ENCODE data around the gene SREBF2. TPM values are rescaled to one million over a fixed set of nuclear protein-coding genes. Genes with fewer than 3 reads are reported as not detected.

Gene SREBF2
- total and polyA plus RNA-seq, 2 donors (not counting 3 experiments of a cell fraction or from before 2014, with no cell fraction given): 101 to 136 TPM

DNA sequence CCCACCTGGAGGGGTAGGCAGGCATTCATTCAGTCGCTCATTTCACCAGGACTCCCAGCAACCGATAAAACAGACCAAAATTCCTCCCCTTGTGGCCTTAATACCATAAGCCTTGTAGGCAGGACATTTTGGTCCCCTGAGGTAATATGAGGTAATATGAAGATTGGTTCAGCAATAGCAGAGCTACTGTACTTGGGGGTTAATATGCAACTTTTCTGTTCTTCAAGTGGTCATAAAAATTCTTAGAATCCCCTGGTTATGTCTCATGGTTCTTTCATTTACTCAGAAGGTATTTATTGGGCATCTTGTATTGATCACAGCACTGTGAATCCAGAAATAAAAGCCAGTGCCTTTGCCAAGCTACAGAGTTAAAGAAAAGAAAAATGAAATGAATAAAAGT, 52.2 kb downstream of the SREBF2 start:
- no peak overlapping the region for H2AFZ ChIP-seq (ENCODE audit: low read depth, low read length)
- intact Hi-C loops (cut with micrococcal nuclease) (no loop called here), dilution Hi-C loops (cut with MboI; ENCODE audit: extremely low pct_ligation_motif_present, low sequenced_read_pairs) (no loop called here)
- no peak for DNase-seq (ENCODE audit: low read depth, low spot score)
- no TSS peak for BruUV-seq (replicated peaks)
- no peaks in the 10 kb centered on the region for H3K79me2 ChIP-seq (ENCODE audit: control insufficient read depth, insufficient read depth, low read length)
- POLR2A ChIA-PET: no interaction called here
- H3K9me1 ChIP-seq (replicated peaks; ENCODE audit: control insufficient read depth, extremely low read depth, insufficient read depth, low read length): no peaks in the 10 kb centered on the region
- no peak overlapping the region for H3K4me2 ChIP-seq (ENCODE audit: insufficient read depth, low read length)
- CTCF ChIA-PET: interaction anchor here (0.9 to 1.4 kb wide), 5 partner anchors 15 to 138 kb away, joined by 3 to 5 read pairs (median 4); no protein-coding TSS in a partner anchor
- H3K9me3 ChIP-seq (replicated peaks; ENCODE audit: control insufficient read depth, insufficient read depth, low read length): no peaks in the 10 kb centered on the region
- H3K4me1 ChIP-seq (ENCODE audit: control insufficient read depth, extremely low read depth, insufficient read depth, low read length): no peaks in the 10 kb centered on the region
- no peak overlapping the region for H3K9ac ChIP-seq (replicated peaks; ENCODE audit: extremely low read depth, insufficient read depth, low read length)
- H3K36me3 ChIP-seq (ENCODE audit: control insufficient read depth in 2 of 2, extremely low read depth in 1 of 2, insufficient read depth in 2 of 2, low read length in 2 of 2): peaks cover 45 to 59% of the 10 kb centered on the region in 2 experiments
- TF ChIP-seq GATA2 (IDR thresholded peaks at IDR 0.05; ENCODE audit: insufficient read depth, insufficient read length, low read depth, low read length): no peak
- no peak for TF ChIP-seq POLR2AphosphoS5 (IDR thresholded peaks at IDR 0.05; ENCODE audit: insufficient read depth, low read depth, low read length)
- no peak overlapping the region for H3K4me3 ChIP-seq (replicated peaks in 1 of 3; ENCODE audit: insufficient read depth in 1 of 3, low read depth in 1 of 3, low read length in 3 of 3)
- no peak for FAIRE-seq
- H3K27me3 ChIP-seq (ENCODE audit: control insufficient read depth in 2 of 2, insufficient read depth in 2 of 2, low read length in 2 of 2): no peaks in the 10 kb centered on the region
- no peak overlapping the region for H3K27ac ChIP-seq (ENCODE audit: insufficient read depth, low read depth, low read length)
- H4K20me1 ChIP-seq (replicated peaks; ENCODE audit: control insufficient read depth, extremely low read depth, insufficient read depth, low read length): no peaks in the 10 kb centered on the region

DNA sequence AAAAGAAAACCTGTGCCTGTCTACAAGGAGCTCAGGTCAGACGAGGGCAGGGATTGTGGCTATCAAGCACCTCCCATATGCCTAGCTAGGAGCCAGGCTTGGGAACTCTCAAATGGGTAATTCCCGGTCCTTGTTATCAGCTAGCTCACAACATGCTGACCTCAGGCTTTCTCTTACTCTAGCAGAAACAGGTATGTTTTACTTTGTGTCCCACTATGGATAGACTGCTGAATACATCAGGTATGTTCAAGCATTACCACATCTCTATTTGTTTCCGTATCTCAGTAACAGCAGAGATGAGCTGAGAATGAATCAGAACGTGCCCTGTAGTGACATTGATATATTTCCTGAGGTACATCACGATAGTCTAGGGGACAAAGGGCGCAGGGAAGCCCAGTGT, 52.6 kb downstream of the SREBF2 start:
- no TSS peak for BruUV-seq (replicated peaks)
- H3K27ac ChIP-seq (ENCODE audit: insufficient read depth, low read depth, low read length): no peak overlapping the region
- no peaks in the 10 kb centered on the region for H3K79me2 ChIP-seq (ENCODE audit: control insufficient read depth, insufficient read depth, low read length)
- no peaks in the 10 kb centered on the region for H3K4me1 ChIP-seq (ENCODE audit: control insufficient read depth, extremely low read depth, insufficient read depth, low read length)
- no peaks in the 10 kb centered on the region for H4K20me1 ChIP-seq (replicated peaks; ENCODE audit: control insufficient read depth, extremely low read depth, insufficient read depth, low read length)
- no peak for FAIRE-seq
- no peak for DNase-seq (ENCODE audit: low read depth, low spot score)
- H3K4me3 ChIP-seq (replicated peaks in 1 of 3; ENCODE audit: insufficient read depth in 1 of 3, low read depth in 1 of 3, low read length in 3 of 3): no peak overlapping the region
- H3K9ac ChIP-seq (replicated peaks; ENCODE audit: extremely low read depth, insufficient read depth, low read length): no peak overlapping the region
- intact Hi-C loops (cut with micrococcal nuclease) (no loop called here), dilution Hi-C loops (cut with MboI; ENCODE audit: extremely low pct_ligation_motif_present, low sequenced_read_pairs) (no loop called here)
- POLR2A ChIA-PET: no interaction called here
- H3K4me2 ChIP-seq (ENCODE audit: insufficient read depth, low read length): no peak overlapping the region
- peaks cover 47 to 58% of the 10 kb centered on the region in 2 experiments for H3K36me3 ChIP-seq (ENCODE audit: control insufficient read depth in 2 of 2, extremely low read depth in 1 of 2, insufficient read depth in 2 of 2, low read length in 2 of 2)
- H2AFZ ChIP-seq (ENCODE audit: low read depth, low read length): no peak overlapping the region
- TF ChIP-seq JUN (IDR thresholded peaks at IDR 0.05; ENCODE audit: borderline replicate concordance, insufficient read depth, insufficient read length, low read depth): no peak
- no peak for TF ChIP-seq GATA2 (IDR thresholded peaks at IDR 0.05; ENCODE audit: insufficient read depth, insufficient read length, low read depth, low read length)
- no peak for TF ChIP-seq POLR2A (IDR thresholded peaks at IDR 0.05; ENCODE audit: low read depth, low read length)
- TF ChIP-seq, protein P1, sequence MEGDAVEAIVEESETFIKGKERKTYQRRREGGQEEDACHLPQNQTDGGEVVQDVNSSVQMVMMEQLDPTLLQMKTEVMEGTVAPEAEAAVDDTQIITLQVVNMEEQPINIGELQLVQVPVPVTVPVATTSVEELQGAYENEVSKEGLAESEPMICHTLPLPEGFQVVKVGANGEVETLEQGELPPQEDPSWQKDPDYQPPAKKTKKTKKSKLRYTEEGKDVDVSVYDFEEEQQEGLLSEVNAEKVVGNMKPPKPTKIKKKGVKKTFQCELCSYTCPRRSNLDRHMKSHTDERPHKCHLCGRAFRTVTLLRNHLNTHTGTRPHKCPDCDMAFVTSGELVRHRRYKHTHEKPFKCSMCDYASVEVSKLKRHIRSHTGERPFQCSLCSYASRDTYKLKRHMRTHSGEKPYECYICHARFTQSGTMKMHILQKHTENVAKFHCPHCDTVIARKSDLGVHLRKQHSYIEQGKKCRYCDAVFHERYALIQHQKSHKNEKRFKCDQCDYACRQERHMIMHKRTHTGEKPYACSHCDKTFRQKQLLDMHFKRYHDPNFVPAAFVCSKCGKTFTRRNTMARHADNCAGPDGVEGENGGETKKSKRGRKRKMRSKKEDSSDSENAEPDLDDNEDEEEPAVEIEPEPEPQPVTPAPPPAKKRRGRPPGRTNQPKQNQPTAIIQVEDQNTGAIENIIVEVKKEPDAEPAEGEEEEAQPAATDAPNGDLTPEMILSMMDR (IDR thresholded peaks at IDR 0.05; ENCODE audit: extremely low read depth in 1 of 2, insufficient read depth in 1 of 2, low read depth in 1 of 2, low read length in 2 of 2): no peak
- TF ChIP-seq POLR2AphosphoS5 (IDR thresholded peaks at IDR 0.05; ENCODE audit: insufficient read depth, low read depth, low read length): no peak
- TF ChIP-seq, protein P2, sequence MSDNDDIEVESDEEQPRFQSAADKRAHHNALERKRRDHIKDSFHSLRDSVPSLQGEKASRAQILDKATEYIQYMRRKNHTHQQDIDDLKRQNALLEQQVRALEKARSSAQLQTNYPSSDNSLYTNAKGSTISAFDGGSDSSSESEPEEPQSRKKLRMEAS (IDR thresholded peaks at IDR 0.05; ENCODE audit: insufficient read depth, insufficient read length): no peak
- TF ChIP-seq EZH2 (IDR thresholded peaks at IDR 0.05; ENCODE audit: borderline replicate concordance, low read depth, low read length, severe bottlenecking): no peak
- no peak for TF ChIP-seq FOS (IDR thresholded peaks at IDR 0.05; ENCODE audit: borderline replicate concordance, insufficient read depth, low read length)
- H3K9me1 ChIP-seq (replicated peaks; ENCODE audit: control insufficient read depth, extremely low read depth, insufficient read depth, low read length): no peaks in the 10 kb centered on the region
- CTCF ChIA-PET: interaction anchor here (0.9 to 1.5 kb wide), 6 partner anchors 15 to 139 kb away, joined by 3 to 5 read pairs (median 4); partner anchors contain the start of gene TNFRSF13C
- no peaks in the 10 kb centered on the region for H3K9me3 ChIP-seq (replicated peaks; ENCODE audit: control insufficient read depth, insufficient read depth, low read length)
- H3K27me3 ChIP-seq (ENCODE audit: control insufficient read depth in 2 of 2, insufficient read depth in 2 of 2, low read length in 2 of 2): no peaks in the 10 kb centered on the region

Data from endothelial cell of umbilical vein (primary cell).